ENCODE results near the gene BNIP1. TPM values are rescaled to one million over a fixed set of nuclear protein-coding genes. Genes with fewer than 3 reads are reported as not detected.
A peak's percentile ranks its signal among the peaks of the same experiment; 100 is the strongest.

Gene BNIP1, protein sequence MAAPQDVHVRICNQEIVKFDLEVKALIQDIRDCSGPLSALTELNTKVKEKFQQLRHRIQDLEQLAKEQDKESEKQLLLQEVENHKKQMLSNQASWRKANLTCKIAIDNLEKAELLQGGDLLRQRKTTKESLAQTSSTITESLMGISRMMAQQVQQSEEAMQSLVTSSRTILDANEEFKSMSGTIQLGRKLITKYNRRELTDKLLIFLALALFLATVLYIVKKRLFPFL
- total RNA-seq: 10 to 100 TPM; 11.4 to 17.2 TPM

DNA sequence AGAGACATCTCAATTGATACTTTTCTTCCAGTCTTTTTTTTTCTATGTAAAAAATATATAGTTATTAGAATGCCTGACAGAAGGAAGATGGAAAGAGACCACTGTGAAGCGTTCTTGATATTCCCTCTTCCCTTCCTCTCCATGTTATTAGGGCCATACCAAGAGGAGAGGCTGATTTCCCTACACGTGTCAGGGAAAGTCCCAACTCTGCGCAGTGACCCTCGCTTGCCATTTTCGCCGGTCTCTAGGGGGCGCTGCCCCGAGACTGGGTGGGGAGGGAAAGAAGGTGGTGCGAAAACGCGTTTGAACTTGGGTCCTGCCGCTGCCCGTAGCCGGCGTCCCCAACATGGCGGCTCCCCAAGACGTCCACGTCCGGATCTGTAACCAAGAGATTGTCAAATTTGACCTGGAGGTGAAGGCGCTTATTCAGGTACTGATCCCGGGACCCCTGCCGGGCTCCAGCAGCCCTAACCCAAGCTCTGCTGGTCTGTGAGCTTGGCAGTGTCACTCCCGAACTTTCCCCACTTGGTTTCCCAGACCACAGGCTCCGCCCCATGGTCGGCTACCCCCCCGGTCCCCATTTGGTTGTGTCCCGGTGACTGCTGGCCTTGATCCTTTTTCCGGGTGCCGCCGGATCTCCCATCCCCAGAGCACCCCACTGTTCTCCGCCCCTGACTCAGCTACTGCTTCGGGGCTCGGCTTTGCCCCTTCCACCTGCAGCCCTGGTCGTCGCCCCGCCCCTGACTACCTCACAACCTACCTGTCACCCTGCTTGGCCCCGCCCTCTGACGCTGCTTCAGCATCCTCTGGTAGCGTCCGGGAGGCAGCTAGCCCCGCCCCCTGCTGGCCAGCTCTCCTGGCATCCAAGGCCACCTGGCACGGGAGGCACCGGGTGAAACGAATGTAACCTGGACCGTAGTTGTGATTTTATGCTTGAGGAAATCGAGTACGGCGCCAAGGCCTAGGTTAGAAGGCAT lies at the start of gene BNIP1:
Gene BNIP1, plus strand, starts transcription at position 332 of the 977 bp plus-strand sequence. Its CDS starts 15 bp downstream, at position 347.
- Histone ChIP-seq H3K4me1 (no peaks in the 10 kb centered on the region), H3K27me3 (no peaks in the 10 kb centered on the region), H3K9ac (ENCODE audit: low read depth in 2 of 2, low read length in 2 of 2) (peak within 1 kb of the TSS; percentile 72 to 97), H3K36me3 (no peaks in the 10 kb centered on the region), H3K9me3 (no peaks in the 10 kb centered on the region), H3K27ac (peak within 1 kb of the TSS; percentile 73), H3K4me3 (peak within 1 kb of the TSS; percentile 72)
- DNase-seq: peak; percentile 100
- TF ChIP-seq, protein P1, sequence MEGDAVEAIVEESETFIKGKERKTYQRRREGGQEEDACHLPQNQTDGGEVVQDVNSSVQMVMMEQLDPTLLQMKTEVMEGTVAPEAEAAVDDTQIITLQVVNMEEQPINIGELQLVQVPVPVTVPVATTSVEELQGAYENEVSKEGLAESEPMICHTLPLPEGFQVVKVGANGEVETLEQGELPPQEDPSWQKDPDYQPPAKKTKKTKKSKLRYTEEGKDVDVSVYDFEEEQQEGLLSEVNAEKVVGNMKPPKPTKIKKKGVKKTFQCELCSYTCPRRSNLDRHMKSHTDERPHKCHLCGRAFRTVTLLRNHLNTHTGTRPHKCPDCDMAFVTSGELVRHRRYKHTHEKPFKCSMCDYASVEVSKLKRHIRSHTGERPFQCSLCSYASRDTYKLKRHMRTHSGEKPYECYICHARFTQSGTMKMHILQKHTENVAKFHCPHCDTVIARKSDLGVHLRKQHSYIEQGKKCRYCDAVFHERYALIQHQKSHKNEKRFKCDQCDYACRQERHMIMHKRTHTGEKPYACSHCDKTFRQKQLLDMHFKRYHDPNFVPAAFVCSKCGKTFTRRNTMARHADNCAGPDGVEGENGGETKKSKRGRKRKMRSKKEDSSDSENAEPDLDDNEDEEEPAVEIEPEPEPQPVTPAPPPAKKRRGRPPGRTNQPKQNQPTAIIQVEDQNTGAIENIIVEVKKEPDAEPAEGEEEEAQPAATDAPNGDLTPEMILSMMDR (IDR thresholded peaks at IDR 0.05): peak; percentile 87
- intact Hi-C loops (cut with DNase I): loop anchor here (5.0 kb wide), 1 partner anchor 162 kb away; the partner anchor contains the start of gene ATP6V0E1

DNA sequence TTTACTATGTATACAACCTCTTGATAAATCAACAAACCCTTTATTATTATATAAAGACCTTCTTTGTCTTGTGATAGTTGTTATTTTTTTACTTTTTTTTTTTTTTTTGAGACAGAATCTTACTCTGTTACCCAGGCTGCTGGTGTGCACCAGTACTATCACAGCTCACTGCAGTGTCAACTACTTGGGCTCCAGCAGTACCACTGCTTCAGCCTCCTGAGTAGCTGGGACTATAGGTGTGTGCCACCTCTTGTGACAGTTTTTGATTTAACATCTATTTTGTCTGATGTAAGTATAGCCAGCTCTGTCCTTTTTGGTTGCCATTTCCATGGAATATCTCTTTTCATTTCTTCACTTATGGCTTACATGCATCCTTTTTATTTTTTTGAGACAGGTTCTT lies 45.5 kb upstream of the BNIP1 start:
- Histone ChIP-seq H3K36me3 (no peaks in the 10 kb centered on the region), H3K9ac (ENCODE audit: low read depth in 2 of 2, low read length in 2 of 2) (no peak overlapping the region), H3K4me1 (no peaks in the 10 kb centered on the region), H3K27me3 (no peaks in the 10 kb centered on the region), H3K27ac (no peak overlapping the region), H3K9me3 (no peaks in the 10 kb centered on the region), H3K4me3 (no peak overlapping the region)
- no peak for DNase-seq
- intact Hi-C loops (cut with DNase I): no loop called here
- TF ChIP-seq, protein P1 (IDR thresholded peaks at IDR 0.05): no peak

DNA sequence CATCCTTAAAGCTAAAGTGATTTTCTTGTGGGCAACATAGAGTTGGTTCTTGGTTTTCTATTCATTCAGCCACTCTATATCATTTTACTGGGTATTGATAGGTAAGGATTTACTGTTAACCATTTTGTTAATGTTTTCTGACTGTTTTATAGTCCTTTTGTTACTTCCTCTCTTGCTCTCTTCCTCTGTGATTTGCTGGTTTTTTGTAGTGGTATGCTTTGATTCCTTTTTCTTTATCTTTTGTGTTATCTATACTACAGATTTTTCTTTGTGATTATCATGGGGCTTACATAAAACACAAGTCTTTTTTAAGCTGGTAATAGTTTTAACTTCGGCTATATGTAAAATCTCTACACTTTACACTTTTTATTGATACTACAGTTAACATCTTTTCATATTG lies 44.9 kb upstream of the BNIP1 start:
- Histone ChIP-seq H3K9ac (ENCODE audit: low read depth in 2 of 2, low read length in 2 of 2) (no peak overlapping the region), H3K9me3 (no peaks in the 10 kb centered on the region), H3K4me3 (no peak overlapping the region), H3K4me1 (no peaks in the 10 kb centered on the region), H3K36me3 (no peaks in the 10 kb centered on the region), H3K27ac (no peak overlapping the region), H3K27me3 (no peaks in the 10 kb centered on the region)
- DNase-seq: no peak
- TF ChIP-seq, protein P1 (IDR thresholded peaks at IDR 0.05): no peak
- intact Hi-C loops (cut with DNase I): no loop called here

DNA sequence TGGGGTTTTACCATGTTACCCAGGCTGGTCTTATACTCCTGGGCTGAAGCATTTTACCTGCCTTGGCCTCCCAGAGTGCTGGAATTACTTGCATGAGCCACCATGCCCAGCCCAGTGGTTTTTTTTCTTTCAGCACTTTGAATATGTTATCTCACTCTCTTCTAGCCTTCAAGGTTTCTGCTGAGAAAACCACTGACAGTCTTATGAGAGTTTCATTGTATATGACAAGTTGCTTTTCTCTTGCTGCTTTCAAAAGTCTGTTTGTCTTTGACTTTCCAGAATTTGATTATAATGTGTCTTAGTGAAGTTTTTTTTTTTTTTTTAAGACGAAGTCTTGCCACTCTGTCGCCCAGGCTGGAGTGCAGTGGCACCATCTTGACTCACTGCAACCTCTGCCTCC lies 43.1 kb upstream of the BNIP1 start:
- intact Hi-C loops (cut with DNase I): no loop called here
- TF ChIP-seq, protein P1 (IDR thresholded peaks at IDR 0.05): no peak
- Histone ChIP-seq H3K9me3 (no peaks in the 10 kb centered on the region), H3K4me3 (no peak overlapping the region), H3K4me1 (no peaks in the 10 kb centered on the region), H3K27me3 (no peaks in the 10 kb centered on the region), H3K9ac (ENCODE audit: low read depth in 2 of 2, low read length in 2 of 2) (no peak overlapping the region), H3K27ac (no peak overlapping the region), H3K36me3 (no peaks in the 10 kb centered on the region)
- DNase-seq: no peak

DNA sequence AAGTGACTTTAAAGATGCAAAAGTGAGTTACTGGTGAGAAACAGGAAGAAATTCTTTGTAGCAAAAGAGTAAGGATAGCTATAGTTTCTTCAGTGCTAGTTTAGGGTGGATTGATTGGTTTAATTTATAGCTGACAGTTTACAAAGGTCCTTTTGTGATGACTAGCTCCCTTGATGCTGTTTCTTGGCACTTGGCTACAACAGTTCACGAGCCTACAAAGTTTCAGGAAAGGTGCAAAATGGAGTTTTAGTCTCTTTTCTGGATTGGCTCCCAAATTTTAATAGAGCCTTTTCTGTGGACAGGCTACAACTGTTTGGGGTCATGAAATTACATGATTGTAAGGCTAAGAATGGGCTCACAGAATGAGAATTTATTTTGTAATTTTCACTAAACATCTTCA lies 40.9 kb upstream of the BNIP1 start:
- Histone ChIP-seq H3K36me3 (no peaks in the 10 kb centered on the region), H3K27ac (no peak overlapping the region), H3K9ac (ENCODE audit: low read depth in 2 of 2, low read length in 2 of 2) (no peak overlapping the region), H3K4me1 (no peaks in the 10 kb centered on the region), H3K9me3 (no peaks in the 10 kb centered on the region), H3K4me3 (no peak overlapping the region), H3K27me3 (no peaks in the 10 kb centered on the region)
- no peak for DNase-seq
- intact Hi-C loops (cut with DNase I): no loop called here
- TF ChIP-seq, protein P1 (IDR thresholded peaks at IDR 0.05): no peak
